DOHH2 (cell line): ENCODE results near the gene ZMIZ1.
A peak's percentile ranks its signal among the peaks of the same experiment; 100 is the strongest.

ENCODE experiments used
- H3F3A ChIP-seq: fragments of 200-600 bp; sonication (generic), shearing (Covaris generic); 2 replicates; pipeline ENCODE4 v1.6.0; 2016; ENCODE audit warnings: antibody characterized with exemption, mild to moderate bottlenecking; ENCODE audit not compliant: control insufficient read depth, insufficient read depth
- H3K27ac ChIP-seq: fragments of 200-600 bp; sonication (generic); 2 replicates; pipeline ENCODE4 v1.5.1; 2014; ENCODE audit warnings: low read depth, mild to moderate bottlenecking, low read length, moderate library complexity
- H3K27me3 ChIP-seq: fragments of 200-600 bp; sonication (generic); 2 replicates; pipeline ENCODE4 v1.6.1; 2014; ENCODE audit warnings: mild to moderate bottlenecking, low read length, mixed read lengths; ENCODE audit not compliant: control insufficient read depth
- H3K36me3 ChIP-seq: fragments of 200-600 bp; sonication (generic); 2 replicates; pipeline ENCODE4 v1.6.1; 2014; ENCODE audit warnings: mild to moderate bottlenecking, low read length, moderate library complexity, mixed read lengths; ENCODE audit not compliant: control insufficient read depth
- H3K4me1 ChIP-seq: fragments of 200-600 bp; sonication (generic); 2 replicates; pipeline ENCODE4 v1.6.1; 2014; ENCODE audit warnings: mild to moderate bottlenecking, low read length, mixed read lengths; ENCODE audit not compliant: control insufficient read depth
- H3K4me2 ChIP-seq: fragments of 200-600 bp; sonication (generic); 2 replicates; pipeline ENCODE4 v1.6.0; 2014; ENCODE audit warnings: mild to moderate bottlenecking, low read length, moderate library complexity
- H3K4me3 ChIP-seq: fragments of 200-600 bp; sonication (generic); 2 replicates; pipeline ENCODE4 v1.5.1; 2014; ENCODE audit warnings: mild to moderate bottlenecking, low read length, mixed read lengths
- H3K79me2 ChIP-seq: fragments of 200-600 bp; sonication (generic); 2 replicates; pipeline ENCODE4 v1.6.1; 2014; ENCODE audit warnings: mild to moderate bottlenecking, low read length, mixed read lengths; ENCODE audit not compliant: control insufficient read depth
- H3K9me2 ChIP-seq: fragments of 200-600 bp; sonication (generic); replicated peaks from 2 replicates; pipeline ENCODE4 v1.6.1; 2014; ENCODE audit warnings: mild to moderate bottlenecking, low read length, mixed read lengths; ENCODE audit not compliant: control insufficient read depth
- H3K9me3 ChIP-seq: fragments of 200-600 bp; sonication (generic); 2 replicates; pipeline ENCODE4 v1.6.1; 2014; ENCODE audit warnings: antibody characterized with exemption, low read length, mixed read lengths; ENCODE audit not compliant: control insufficient read depth, insufficient read depth
- H4K20me1 ChIP-seq: fragments of 200-600 bp; sonication (generic); 2 replicates; pipeline ENCODE4 v1.6.0; 2014; ENCODE audit warnings: low read depth, mild to moderate bottlenecking, antibody characterized with exemption, low read length, moderate library complexity; ENCODE audit not compliant: control insufficient read depth, insufficient read depth
- CTCF ChIP-seq: fragments of 200-600 bp; sonication (generic); IDR thresholded peaks from one replicate; pipeline ENCODE4 v1.5.1; 2014; ENCODE audit warnings: antibody characterized with exemption, mild to moderate bottlenecking, low read depth, low read length; ENCODE audit not compliant: poor library complexity, severe bottlenecking
- EZH2phosphoT487 ChIP-seq: fragments of 200-600 bp; sonication (generic); IDR thresholded peaks from 2 replicates; pipeline ENCODE4 v1.6.1; 2017; ENCODE audit warnings: borderline replicate concordance, mild to moderate bottlenecking, antibody characterized with exemption, low read length, moderate library complexity, mixed read lengths

The ZMIZ1 gene

DNA sequence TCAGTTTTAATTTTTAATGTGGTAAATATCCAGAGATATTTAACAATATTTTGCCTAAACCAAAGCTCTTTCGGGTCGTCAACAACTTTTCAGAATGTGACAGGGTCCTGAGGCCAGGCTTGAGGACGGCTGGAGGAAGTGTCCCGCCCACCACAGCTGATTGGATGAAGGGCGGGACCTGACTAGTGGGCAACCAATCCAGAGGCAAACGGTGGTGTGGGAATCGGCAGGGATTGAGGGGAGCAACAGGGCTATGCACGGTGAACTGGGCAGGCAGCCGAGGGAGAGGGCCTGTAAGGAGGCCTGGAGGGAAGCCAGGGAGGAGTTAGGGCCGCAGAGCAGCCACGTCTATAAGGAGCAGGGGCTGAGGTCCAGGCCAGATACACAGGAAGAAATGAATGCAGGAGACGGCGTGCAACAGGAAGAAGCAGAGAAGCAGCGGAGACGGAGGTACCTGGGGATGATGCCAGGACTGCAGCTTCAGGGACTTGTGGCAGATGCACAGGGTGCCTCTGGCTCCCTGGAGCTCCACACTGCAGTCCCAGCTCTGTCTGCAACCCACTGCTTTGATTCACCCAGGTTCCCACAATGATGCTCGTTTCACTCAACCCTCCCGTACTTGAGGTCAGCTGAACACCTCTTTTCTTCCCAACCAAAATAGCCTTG is 46.1 kb upstream of the ZMIZ1 start:
- peak overlapping the region; percentile 98 for H3K4me2 ChIP-seq
- H3K27ac ChIP-seq: peak overlapping the region; percentile 58
- TF ChIP-seq CTCF (no peak), EZH2phosphoT487 (no peak)
- H3K9me3 ChIP-seq: no peaks in the 10 kb centered on the region
- peaks cover 35% of the 10 kb centered on the region for H3K4me1 ChIP-seq
- H3K4me3 ChIP-seq: peak overlapping the region; percentile 72
- no peaks in the 10 kb centered on the region for H3K27me3 ChIP-seq
- H3K79me2 ChIP-seq: no peaks in the 10 kb centered on the region
- no peaks in the 10 kb centered on the region for H3K36me3 ChIP-seq
- H3F3A ChIP-seq: no peaks in the 10 kb centered on the region
- H3K9me2 ChIP-seq: no peaks in the 10 kb centered on the region
- H4K20me1 ChIP-seq: no peaks in the 10 kb centered on the region

GRCh38 chr10:79023240-79024162 is 45.3 kb upstream of the ZMIZ1 start:
- no peaks in the 10 kb centered on the region for H3K36me3 ChIP-seq
- no peaks in the 10 kb centered on the region for H3K9me3 ChIP-seq
- TF ChIP-seq EZH2phosphoT487 (no peak), CTCF (no peak)
- H3K4me2 ChIP-seq: peak overlapping the region; percentile 98
- H3K9me2 ChIP-seq: no peaks in the 10 kb centered on the region
- no peaks in the 10 kb centered on the region for H3K27me3 ChIP-seq
- H3K4me3 ChIP-seq: peak overlapping the region; percentile 72
- peak overlapping the region; percentile 58 for H3K27ac ChIP-seq
- no peaks in the 10 kb centered on the region for H4K20me1 ChIP-seq
- H3K79me2 ChIP-seq: no peaks in the 10 kb centered on the region
- peaks cover 35% of the 10 kb centered on the region for H3K4me1 ChIP-seq
- H3F3A ChIP-seq: no peaks in the 10 kb centered on the region

DNA sequence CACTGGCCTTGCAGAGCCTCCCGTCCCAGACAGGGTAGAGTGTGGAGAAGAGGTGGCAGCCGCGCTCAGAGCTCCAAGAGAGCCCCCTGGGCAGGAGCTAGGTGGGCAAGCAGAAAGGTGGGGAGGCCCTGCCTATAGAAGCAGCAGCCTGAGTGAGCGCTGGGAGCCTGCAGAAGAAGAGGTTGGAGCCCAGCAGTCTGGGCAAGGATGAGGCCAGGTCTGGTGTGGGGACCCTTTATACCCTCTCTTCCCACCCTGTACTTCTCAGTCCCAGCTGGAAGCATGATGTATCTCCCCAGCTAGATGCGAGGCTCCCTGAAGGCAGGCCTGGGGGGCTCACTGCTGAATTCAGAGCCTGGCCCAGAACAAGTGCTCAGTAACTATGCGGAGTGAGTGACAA is 44.5 kb upstream of the ZMIZ1 start:
- no peaks in the 10 kb centered on the region for H4K20me1 ChIP-seq
- peaks cover 35% of the 10 kb centered on the region for H3K4me1 ChIP-seq
- H3F3A ChIP-seq: no peaks in the 10 kb centered on the region
- no peaks in the 10 kb centered on the region for H3K27me3 ChIP-seq
- no peak for TF ChIP-seq EZH2phosphoT487
- no peak for TF ChIP-seq CTCF
- H3K9me2 ChIP-seq: no peaks in the 10 kb centered on the region
- H3K27ac ChIP-seq: no peak overlapping the region
- peak overlapping the region; percentile 98; the same call in 1 of the 2 replicates for H3K4me2 ChIP-seq
- H3K9me3 ChIP-seq: no peaks in the 10 kb centered on the region
- H3K4me3 ChIP-seq: no peak overlapping the region
- no peaks in the 10 kb centered on the region for H3K36me3 ChIP-seq
- no peaks in the 10 kb centered on the region for H3K79me2 ChIP-seq
